Adrenal gland (tissue), 12 donors: ENCODE measurements around the gene COA5. TPM values are rescaled to one million over a fixed set of nuclear protein-coding genes. Genes with fewer than 3 reads are reported as not detected.

ENCODE experiments used
- DNase-seq, 7 donors: peaks; one replicate each; pipeline ENCODE4 v3.0.0-alpha.2; 2019 to 2020
- H3K27ac ChIP-seq, 5 donors: fragments of 200-600 bp; sonication (generic) in 4 of 5; 1 replicate in 3 of 5; 2 replicates in 2 of 5; pipeline versions ENCODE4 v1.5.1 to v1.8.0; 2016 to 2020; ENCODE audit warnings: mild to moderate bottlenecking in 1 of 5
- H3K27me3 ChIP-seq: fragments of 200-600 bp; 2 replicates; pipeline ENCODE4 v1.8.0; 2021
- H3K36me3 ChIP-seq, 2 donors: fragments of 200-600 bp; replicated peaks in 1 of 2; 1 replicate in 1 of 2; 2 replicates in 1 of 2; pipeline versions ENCODE4 v1.5.1 to v1.8.0; 2018 to 2022
- H3K4me1 ChIP-seq, 2 donors: fragments of 200-600 bp; replicated peaks in 1 of 2; 1 replicate in 1 of 2; 2 replicates in 1 of 2; pipeline versions ENCODE4 v1.5.1 to v1.8.0; 2018 to 2021
- H3K4me3 ChIP-seq, 4 donors: fragments of 200-600 bp; sonication (generic) in 3 of 4; one replicate each; pipeline ENCODE4 v1.5.1; 2016 to 2018
- H3K9me3 ChIP-seq, 3 donors: fragments of 200-600 bp; sonication (generic) in 1 of 3; replicated peaks in 1 of 3; 1 replicate in 2 of 3; 2 replicates in 1 of 3; pipeline versions ENCODE4 v1.5.1 to v1.8.0; 2016 to 2021
- CTCF ChIP-seq, 6 experiments: fragments of 450-650 bp in 4 of 6; fragments of 200-600 bp in 2 of 6; sonication (generic) in 1 of 6; IDR thresholded peaks; 1 replicate in 5 of 6; 2 replicates in 1 of 6; pipeline versions ENCODE4 v1.5.1 to v1.8.0; 2016 to 2021; ENCODE audit warnings: antibody characterized with exemption in 6 of 6, mild to moderate bottlenecking in 2 of 6, moderate library complexity in 1 of 6
- POLR2A ChIP-seq, 2 donors: fragments of 450-650 bp; IDR thresholded peaks; one replicate each; pipeline ENCODE4 v1.6.1; 2017; ENCODE audit warnings: antibody characterized with exemption in 2 of 2, mild to moderate bottlenecking in 2 of 2, moderate library complexity in 1 of 2
- WGBS, 4 donors: extraction: QIAGEN DNeasy Blood & Tissue Kit in 2 of 4; methylation state at CpG; one replicate each; pipeline versions ENCODE4 v1.1.5 to v1.1.7; 2013 to 2017; 5-methylcytosine and 5-hydroxymethylcytosine counted together
- intact Hi-C, 2 donors: fragments of 100-400 bp; cut with DNase I; formaldehyde crosslinking; loops; one replicate each; pipeline versions ENCODE4 v1.14.1 to v1.15.0; 2022 to 2023
- polyA plus RNA-seq, 3 donors: library from polyadenylated mRNA; stranded (reverse); fragments of 200-250 nt in 2 of 3; fragments of 350-450 nt in 1 of 3; fragmentation: Illumina TruSeq in 1 of 3; extraction: RNeasy Lipid Tissue Mini Kit (QIAGEN cat#74804) in 1 of 3; gene quantifications; one replicate each; pipeline ENCODE4 v1.2.3, GENCODE V29; 2013 to 2014
- total RNA-seq, 9 donors: library from RNA; depleted of rRNA in 4 of 9; stranded (reverse); fragments of >200 nt in 4 of 9; fragments of 120-200 nt in 1 of 9; fragmentation: NEBNext Ultra II Directional in 1 of 9; extraction: Animal tissue kit (Norgen Biotek cat#: 25700) in 1 of 9; gene quantifications; one replicate each; pipeline versions ENCODE4 v1.1.0 to v1.2.4, GENCODE V29; 2013 to 2023
- donor health status: healthy with polysubstance abuse.
- donor health status: Bipolar disorder and iron deficiency.
- donor health status: DM: yes; HTN: yes; CAD: no.
- donor health status: DM: no; HTN: no; CAD: no.
- donor health status: DM: no; HTN: no; CAD: no.
- donor health status: DM: yes; HTN: yes; CAD: no.

Gene COA5
- total and polyA plus RNA-seq, 12 donors = 18.9 to 76.0 (median 42.6) TPM

DNA sequence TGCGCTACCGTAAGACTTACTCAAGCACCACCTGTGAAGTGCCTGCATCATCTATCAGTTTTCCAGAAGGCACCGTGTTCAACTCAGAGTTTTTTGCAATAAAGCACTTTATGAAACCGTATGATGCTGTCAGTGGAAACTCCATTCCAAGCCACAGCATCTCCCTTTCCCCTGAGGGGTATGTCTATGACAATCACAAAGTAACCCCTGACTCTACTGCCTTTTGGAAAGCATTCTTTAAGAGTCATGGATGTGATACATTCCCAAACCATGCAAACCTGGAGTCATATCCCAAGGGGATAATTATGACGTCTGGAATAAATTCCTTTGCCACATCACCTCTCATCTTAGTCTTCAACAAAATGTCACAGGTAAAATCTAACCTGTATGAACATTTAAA, 39.3 kb upstream of the COA5 start:
- intact Hi-C loops = loop anchor here (2.0 to 5.0 kb wide), 2 partner anchors 190 to 191 kb away; no protein-coding TSS in a partner anchor
- H3K4me1 ChIP-seq = no peaks in the 10 kb centered on the region
- 68 to 90% (median 80%) methylated on average over 4 to 5 of the region's 5 CpGs for WGBS, 4 donors

GRCh38 chr2:98643496-98644100, 35.3 kb upstream of the COA5 start:
- H3K27ac ChIP-seq = no peak overlapping the region
- no peaks in the 10 kb centered on the region for H3K27me3 ChIP-seq
- no peak for DNase-seq
- H3K36me3 ChIP-seq = no peaks in the 10 kb centered on the region
- no peaks in the 10 kb centered on the region for H3K4me1 ChIP-seq
- no peaks in the 10 kb centered on the region for H3K9me3 ChIP-seq
- WGBS, 4 donors = 87 to 91% (median 89%) methylated on average over 5 of the region's 5 CpGs
- TF ChIP-seq CTCF (IDR thresholded peaks at IDR 0.05) (no peak), POLR2A (IDR thresholded peaks at IDR 0.05) (no peak)
- H3K4me3 ChIP-seq = no peak overlapping the region
- intact Hi-C loops = no loop called here

More for the DNA sequence above, 39.3 kb upstream of the COA5 start:
- DNase-seq = no peak
- H3K9me3 ChIP-seq = no peaks in the 10 kb centered on the region
- no peaks in the 10 kb centered on the region for H3K36me3 ChIP-seq
- H3K4me3 ChIP-seq = no peak overlapping the region
- TF ChIP-seq POLR2A (IDR thresholded peaks at IDR 0.05) = no peak
- no peak for TF ChIP-seq CTCF (IDR thresholded peaks at IDR 0.05)
- no peaks in the 10 kb centered on the region for H3K27me3 ChIP-seq
- no peak overlapping the region for H3K27ac ChIP-seq

- Histone ChIP-seq H3K9me3 (no peaks in the 10 kb centered on the region), H3K4me1 (no peaks in the 10 kb centered on the region), H3K36me3 (no peaks in the 10 kb centered on the region), H3K27me3 (no peaks in the 10 kb centered on the region), H3K27ac (no peak overlapping the region), H3K4me3 (no peak overlapping the region)
- 80 to 93% (median 85%) methylated on average over 10 of the region's 10 CpGs for WGBS, 4 donors
- no peak for DNase-seq
- intact Hi-C loops = no loop called here
- TF ChIP-seq POLR2A (IDR thresholded peaks at IDR 0.05) (no peak), CTCF (IDR thresholded peaks at IDR 0.05) (no peak)
Observed at GRCh38 chr2:98637401-98638147, 29.3 kb upstream of the COA5 start.

DNA sequence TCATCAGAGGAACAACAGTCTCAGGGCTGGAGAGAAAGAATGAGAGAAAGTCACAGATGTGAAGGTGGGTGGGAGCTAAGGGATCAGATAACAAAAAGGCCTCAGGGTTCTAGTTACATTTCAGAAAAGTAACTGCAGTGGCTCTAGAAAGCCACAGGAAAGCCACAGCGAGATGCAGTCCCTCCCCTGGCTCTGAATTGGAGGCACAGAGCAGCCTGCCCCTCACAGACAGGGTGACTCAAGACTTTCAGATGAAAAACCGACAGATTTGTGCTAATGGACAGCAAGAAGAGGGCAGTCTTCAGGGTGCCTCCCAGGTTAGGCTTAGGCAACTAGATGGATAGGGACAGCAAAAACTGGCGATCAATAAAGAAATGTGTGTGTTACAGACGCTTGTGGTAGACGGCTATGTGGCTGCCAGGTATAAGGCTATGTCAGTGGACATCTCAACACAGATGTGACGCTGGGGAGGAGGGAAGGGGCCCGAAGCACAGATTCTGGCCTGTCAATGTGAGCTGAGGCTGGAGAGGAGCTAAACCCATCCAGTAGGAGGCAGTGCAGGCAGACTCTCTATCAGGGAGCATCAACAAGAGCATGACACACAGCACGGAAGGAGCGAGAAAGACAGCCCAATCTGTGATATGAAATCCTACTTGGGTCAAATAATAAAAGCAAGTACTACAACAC, 26.2 kb upstream of the COA5 start:
- Histone ChIP-seq H3K9me3 (no peaks in the 10 kb centered on the region), H3K4me3 (no peak overlapping the region), H3K27me3 (no peaks in the 10 kb centered on the region), H3K27ac (no peak overlapping the region), H3K36me3 (no peaks in the 10 kb centered on the region), H3K4me1 (no peaks in the 10 kb centered on the region)
- intact Hi-C loops = no loop called here
- TF ChIP-seq CTCF (IDR thresholded peaks at IDR 0.05) = no peak
- TF ChIP-seq POLR2A (IDR thresholded peaks at IDR 0.05) = no peak
- WGBS, 4 donors = 77 to 85% (median 81%) methylated on average over 9 of the region's 9 CpGs
- DNase-seq = no peak
